ENCODE data around the gene PTK6. TPM values are rescaled to one million over a fixed set of nuclear protein-coding genes. Genes with fewer than 3 reads are reported as not detected.
"Not testable (repeated sequence)": the region's sequence is repeated elsewhere in the genome, so short reads cannot be mapped to it uniquely, and the experiment has no call there.

The PTK6 gene
- total RNA-seq, 1 donor from 2014 or later, result 0.13 TPM

DNA sequence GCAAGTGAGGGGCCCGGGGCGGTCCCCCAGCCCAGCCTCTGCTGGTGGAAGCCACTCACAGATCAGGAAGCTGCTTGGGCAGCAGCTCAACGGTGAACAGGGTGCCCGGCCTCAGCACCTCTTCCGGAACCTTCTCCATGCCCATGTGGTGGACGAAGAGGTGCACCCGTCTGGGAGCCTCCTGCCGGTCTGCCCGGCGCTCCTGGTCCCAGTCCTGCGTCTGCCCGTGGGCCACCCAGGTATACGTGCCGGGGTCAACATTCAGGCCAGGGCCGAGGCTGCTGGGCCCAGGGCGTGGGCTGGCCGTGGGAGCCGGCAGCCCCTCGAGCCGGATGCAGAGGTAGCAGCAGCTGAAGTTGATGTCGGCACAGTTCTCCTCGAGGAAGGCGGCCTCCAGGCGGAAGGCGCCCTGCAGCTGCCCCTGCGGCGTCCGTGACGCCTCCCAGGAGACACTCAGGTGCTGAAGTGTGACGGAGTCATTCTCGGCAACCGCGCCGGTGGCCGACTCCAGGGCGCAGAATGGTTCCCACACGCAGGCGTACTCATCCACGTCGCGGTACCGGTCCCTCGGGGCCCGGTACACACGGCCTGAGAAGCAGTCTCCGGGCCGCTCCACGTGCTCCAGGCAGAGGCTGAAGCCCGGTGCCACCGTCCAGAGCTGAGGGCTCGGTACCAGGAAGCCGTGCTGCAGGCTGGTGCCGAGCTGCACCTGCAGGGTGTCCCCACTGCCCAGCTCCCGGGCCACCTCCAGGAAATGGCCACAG, 25.5 kb upstream of the PTK6 start:
- no peak for TF ChIP-seq CTCF (IDR thresholded peaks at IDR 0.05)
- H3K27ac Mint-ChIP-seq (ENCODE audit: unreplicated experiment), result no peak overlapping the region
- peaks cover 4% of the 10 kb centered on the region for H3K36me3 Mint-ChIP-seq (ENCODE audit: unreplicated experiment)
- DNase-seq (ENCODE audit: extremely low spot score, unreplicated experiment), result no peak
- peaks cover 2% of the 10 kb centered on the region for H3K4me1 Mint-ChIP-seq (ENCODE audit: unreplicated experiment)
- H3K9me3 Mint-ChIP-seq (ENCODE audit: unreplicated experiment), result no peaks in the 10 kb centered on the region
- no peaks in the 10 kb centered on the region for H3K27me3 Mint-ChIP-seq (ENCODE audit: unreplicated experiment)
- H3K4me3 Mint-ChIP-seq (ENCODE audit: unreplicated experiment), result no peak overlapping the region

DNA sequence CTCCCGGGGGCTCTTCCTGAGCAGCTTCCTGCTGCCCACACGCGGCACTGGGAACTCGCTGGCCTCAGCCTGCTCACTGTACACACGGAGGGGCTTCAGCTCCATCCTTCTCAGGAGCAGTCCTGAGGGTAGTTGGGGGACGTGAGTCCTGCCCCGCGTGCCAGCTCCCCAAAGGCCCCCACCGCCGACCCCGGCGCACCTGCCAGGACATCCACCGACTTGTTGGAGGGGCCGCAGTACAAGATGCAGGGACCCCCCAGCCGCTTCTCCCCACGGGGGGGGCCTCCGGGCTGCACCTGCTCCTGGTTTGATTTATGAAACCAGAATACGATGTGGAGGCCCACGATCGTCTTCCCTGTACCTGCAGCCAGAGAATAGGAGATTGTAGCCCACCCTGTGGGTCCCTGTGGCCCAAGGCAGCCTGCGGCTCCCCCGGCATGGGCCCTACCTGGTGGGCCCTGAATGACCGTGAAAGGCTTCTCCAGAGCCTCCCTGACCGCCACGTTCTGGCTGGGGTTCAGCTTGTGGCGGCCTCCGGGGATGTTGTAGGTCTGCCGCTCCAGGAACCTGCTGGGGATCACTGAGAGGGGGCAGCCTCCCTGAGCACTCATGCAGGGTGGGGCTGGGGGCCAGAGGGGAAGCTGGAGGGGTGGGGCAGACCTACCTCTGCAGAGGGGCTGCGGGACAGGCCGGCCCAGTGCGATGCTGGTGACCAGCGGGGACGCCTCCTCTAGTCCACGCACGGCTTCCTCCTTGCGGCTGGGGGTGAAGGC, 24.6 kb upstream of the PTK6 start:
- Mint-ChIP-seq H3K4me3 (ENCODE audit: unreplicated experiment) (no peak overlapping the region), H3K27ac (ENCODE audit: unreplicated experiment) (no peak overlapping the region), H3K4me1 (ENCODE audit: unreplicated experiment) (peaks cover 3% of the 10 kb centered on the region), H3K36me3 (ENCODE audit: unreplicated experiment) (peaks cover 4% of the 10 kb centered on the region), H3K27me3 (ENCODE audit: unreplicated experiment) (no peaks in the 10 kb centered on the region), H3K9me3 (ENCODE audit: unreplicated experiment) (no peaks in the 10 kb centered on the region)
- TF ChIP-seq CTCF (IDR thresholded peaks at IDR 0.05), result no peak
- DNase-seq (ENCODE audit: extremely low spot score, unreplicated experiment), result no peak

GRCh38 chr20:63560856-63561609, 23.9 kb upstream of the PTK6 start:
- no peaks in the 10 kb centered on the region for H3K9me3 Mint-ChIP-seq (ENCODE audit: unreplicated experiment)
- DNase-seq (ENCODE audit: extremely low spot score, unreplicated experiment), result no peak
- no peaks in the 10 kb centered on the region for H3K27me3 Mint-ChIP-seq (ENCODE audit: unreplicated experiment)
- H3K4me3 Mint-ChIP-seq (ENCODE audit: unreplicated experiment), result no peak overlapping the region
- H3K36me3 Mint-ChIP-seq (ENCODE audit: unreplicated experiment), result peaks cover 4% of the 10 kb centered on the region
- no peak for TF ChIP-seq CTCF (IDR thresholded peaks at IDR 0.05)
- H3K27ac Mint-ChIP-seq (ENCODE audit: unreplicated experiment), result no peak overlapping the region
- H3K4me1 Mint-ChIP-seq (ENCODE audit: unreplicated experiment), result peaks cover 6% of the 10 kb centered on the region

- H3K36me3 Mint-ChIP-seq (ENCODE audit: unreplicated experiment), result peaks cover 4% of the 10 kb centered on the region
- no peak overlapping the region for H3K27ac Mint-ChIP-seq (ENCODE audit: unreplicated experiment)
- H3K27me3 Mint-ChIP-seq (ENCODE audit: unreplicated experiment), result no peaks in the 10 kb centered on the region
- H3K4me1 Mint-ChIP-seq (ENCODE audit: unreplicated experiment), result peaks cover 6% of the 10 kb centered on the region
- H3K9me3 Mint-ChIP-seq (ENCODE audit: unreplicated experiment), result no peaks in the 10 kb centered on the region
- TF ChIP-seq CTCF (IDR thresholded peaks at IDR 0.05), result no peak
- DNase-seq (ENCODE audit: extremely low spot score, unreplicated experiment), result no peak
- no peak overlapping the region for H3K4me3 Mint-ChIP-seq (ENCODE audit: unreplicated experiment)
Observed at GRCh38 chr20:63560333-63560805, 23.2 kb upstream of the PTK6 start.

GRCh38 chr20:63559485-63560332, 22.5 kb upstream of the PTK6 start:
- not testable (repeated sequence) for H3K27ac Mint-ChIP-seq (ENCODE audit: unreplicated experiment); H3K27me3 Mint-ChIP-seq (ENCODE audit: unreplicated experiment); H3K36me3 Mint-ChIP-seq (ENCODE audit: unreplicated experiment); H3K4me3 Mint-ChIP-seq (ENCODE audit: unreplicated experiment); H3K9me3 Mint-ChIP-seq (ENCODE audit: unreplicated experiment); DNase-seq (ENCODE audit: extremely low spot score, unreplicated experiment); H3K4me1 Mint-ChIP-seq (ENCODE audit: unreplicated experiment)
